GM21360 (cell line): ENCODE measurements around the gene TVP23A.
"Not testable (repeated sequence)": the region's sequence is repeated elsewhere in the genome, so short reads cannot be mapped to it uniquely, and the experiment has no call there.

ENCODE experiments used
- ATAC-seq: cut with Tn5 transposase; IDR thresholded peaks from one replicate; pipeline ENCODE4 v1.9.1; 2021; ENCODE audit warnings: mild to moderate bottlenecking, moderate library complexity; ENCODE audit not compliant: unreplicated experiment

The TVP23A gene

DNA sequence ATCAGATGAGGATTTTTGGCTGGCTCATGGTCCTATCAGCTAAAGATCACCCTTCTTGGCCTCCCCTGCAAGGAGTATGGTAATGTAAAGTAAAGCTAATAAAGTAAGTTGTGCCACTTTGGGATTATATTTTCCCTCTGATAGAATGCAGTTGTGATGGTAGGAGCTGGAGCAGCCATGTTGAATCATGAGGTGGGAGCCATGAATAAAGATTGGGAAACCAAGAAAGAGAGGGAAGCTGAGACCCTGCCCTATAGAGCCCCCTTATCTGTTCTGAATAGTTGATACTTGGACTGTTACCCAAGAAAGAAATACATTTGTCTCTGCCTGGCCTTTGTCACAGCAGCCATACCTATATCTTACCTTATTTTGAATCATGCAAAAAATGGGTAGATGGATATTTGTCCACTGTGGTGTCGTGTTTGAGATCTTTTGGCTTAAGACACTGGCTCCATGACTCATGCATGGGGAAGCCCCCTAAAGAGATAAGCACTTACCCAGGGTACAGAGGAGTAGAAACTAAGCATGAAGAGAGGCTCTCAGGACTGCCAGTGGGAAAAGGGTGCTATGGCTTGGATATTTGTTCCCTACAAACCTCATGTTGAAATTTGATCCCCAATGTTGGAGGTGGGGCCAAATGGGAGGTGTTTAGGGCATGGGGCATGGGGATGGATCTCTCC, 17.7 kb upstream of the TVP23A start:
- no peak for ATAC-seq

DNA sequence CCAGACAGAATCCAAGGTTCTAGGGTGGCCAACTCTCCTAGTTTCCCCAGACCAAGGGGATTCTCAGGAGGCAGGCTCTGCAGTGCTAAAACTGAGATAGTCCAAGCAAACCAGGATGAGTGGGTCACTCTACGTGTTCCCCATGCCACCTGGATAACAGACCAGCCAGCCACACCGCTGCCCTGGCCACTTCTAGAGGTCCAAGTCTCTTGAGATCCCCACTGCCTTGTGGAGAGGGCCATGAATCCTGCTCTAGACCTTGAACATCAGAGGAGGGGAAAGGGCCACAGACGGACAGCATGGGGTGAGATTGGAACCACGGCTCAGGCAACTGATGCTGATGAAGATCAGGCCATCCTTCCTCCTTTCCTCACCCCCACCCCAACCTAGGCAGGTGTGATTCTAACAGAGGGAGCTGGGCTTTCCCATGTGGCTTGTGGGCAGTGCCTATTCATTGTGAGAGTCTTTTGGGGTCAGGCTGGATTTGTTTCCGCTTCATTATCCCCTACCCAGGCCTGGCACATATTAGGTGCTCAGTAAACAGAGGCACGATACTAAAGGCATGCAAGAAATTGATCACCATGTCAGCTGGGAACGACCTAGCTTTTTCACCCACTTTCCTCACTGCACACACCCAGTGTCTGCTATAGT, 16.8 kb upstream of the TVP23A start:
- no peak for ATAC-seq

DNA sequence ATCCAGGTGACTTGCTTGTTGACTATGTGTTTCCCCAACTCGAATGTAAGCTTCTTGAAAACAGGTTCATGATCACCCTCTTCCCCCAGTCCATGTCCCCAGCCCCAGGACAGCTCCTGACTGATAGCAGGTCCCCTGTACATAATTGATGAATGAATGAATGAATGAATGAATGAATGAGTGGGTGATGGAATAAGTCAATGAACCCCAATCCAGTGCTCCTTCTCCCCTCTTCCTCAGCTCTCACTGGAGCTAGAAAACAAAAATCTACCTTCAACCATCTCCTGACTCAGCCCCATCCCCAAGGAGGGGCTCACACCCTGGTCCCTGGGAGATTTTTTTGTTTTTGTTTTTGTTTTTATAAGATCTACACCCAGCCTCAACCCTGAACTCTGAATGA, 16.2 kb upstream of the TVP23A start:
- ATAC-seq: no peak

- no peak for ATAC-seq
Measured at GRCh38 chr16:10834130-10834529, 15.5 kb upstream of the TVP23A start.

DNA sequence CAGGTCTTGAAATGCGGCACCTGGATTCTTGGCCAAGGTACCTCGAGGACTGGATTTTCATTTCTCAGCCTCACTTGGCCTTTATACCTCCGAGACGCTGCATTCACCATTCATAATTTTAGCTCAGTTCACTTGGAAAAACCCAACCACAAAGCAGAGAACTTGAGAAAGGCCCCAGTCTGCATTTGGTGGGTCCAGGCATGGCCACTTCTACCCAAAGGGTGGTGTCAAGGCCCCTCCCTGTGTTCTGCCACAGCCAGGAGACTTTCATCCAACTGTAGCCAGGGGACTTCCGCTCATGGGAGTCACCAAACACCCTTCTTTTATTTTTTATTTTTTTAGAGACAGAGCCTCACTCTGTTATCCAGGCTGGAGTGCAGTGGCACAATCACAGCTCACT, 14.7 kb upstream of the TVP23A start:
- no peak for ATAC-seq

DNA sequence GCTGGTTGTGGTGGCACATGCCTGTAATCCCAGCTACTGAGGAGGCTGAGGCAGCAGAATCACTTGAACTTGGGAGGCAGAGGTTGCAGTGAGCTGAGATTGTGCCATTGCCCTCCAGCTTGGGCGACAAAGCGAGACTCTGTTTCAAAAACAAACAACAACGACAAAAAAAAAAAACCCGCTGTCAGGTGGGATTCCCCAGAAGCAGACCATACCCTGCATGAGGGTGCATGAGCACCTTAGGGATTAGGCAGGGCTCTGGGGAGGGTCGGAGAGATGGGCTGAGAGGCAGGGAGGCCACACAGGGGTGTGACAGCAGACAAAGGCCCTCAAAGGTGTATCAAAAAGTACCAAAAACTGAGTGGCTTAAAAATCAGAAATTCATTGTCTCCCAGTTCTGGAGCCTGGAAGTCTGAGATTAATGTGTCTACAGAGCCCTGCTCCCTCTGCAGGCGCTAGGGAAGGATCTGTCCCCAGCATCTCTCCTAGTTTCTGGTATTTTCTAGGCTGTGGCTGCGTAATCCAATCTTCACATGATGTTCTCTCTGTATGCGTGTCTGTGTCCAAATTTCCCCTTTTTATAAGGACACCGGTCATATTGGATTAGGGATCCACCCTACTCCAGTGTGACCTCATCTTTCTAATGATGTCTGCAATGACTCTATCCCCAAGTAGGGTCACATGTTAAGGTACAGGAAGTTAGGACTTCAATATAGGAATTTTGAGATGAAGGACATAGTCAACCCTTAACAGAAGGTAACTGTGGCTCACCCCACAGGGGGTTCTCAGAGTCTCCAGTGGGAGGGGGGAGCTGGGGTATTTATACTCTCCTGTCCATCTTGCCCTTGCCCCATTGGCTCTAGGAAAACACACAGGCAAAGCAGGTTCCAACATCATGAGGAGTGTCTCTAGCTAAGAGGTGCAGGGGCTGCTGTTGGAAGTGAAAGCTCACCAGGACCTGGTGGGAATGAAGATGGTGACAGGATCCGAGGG, 13.6 kb upstream of the TVP23A start:
- no peak for ATAC-seq

GRCh38 chr16:10830240-10830639, 11.6 kb upstream of the TVP23A start:
- not testable (repeated sequence) for ATAC-seq

DNA sequence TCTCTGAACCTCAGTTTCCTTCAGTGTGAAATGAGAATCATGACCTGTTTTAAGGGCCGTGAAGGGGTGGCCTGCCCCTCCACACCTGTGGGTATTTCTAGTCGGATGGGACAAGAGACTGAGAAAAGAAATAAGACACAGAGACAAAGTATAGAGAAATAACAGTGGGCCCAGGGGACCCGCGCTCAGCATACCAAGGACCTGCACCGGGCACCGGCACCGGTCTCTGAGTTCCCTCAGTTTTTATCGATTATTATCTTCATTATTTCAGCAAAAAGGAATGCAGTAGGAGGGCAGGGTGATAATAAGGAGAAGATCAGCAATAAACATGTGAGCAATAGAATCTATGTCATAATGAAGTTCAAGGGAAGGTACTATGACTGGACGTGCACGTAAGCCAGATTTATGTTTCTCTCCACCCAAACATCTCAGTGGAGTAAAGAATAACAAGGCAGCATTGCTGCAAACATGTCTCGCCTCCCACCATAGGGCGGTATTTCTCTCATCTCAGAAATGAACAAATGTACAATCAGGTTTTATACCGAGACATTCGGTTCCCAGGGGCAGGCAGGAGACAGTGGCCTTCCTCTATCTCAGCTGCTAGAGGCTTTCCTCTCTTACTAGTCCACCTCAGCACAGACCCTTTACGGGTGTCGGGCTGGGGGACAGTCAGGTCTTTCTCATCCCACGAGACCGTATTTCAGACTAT, 10.9 kb upstream of the TVP23A start:
- ATAC-seq: not testable (repeated sequence)

GRCh38 chr16:10828851-10829366, 10.3 kb upstream of the TVP23A start:
- ATAC-seq: no peak

DNA sequence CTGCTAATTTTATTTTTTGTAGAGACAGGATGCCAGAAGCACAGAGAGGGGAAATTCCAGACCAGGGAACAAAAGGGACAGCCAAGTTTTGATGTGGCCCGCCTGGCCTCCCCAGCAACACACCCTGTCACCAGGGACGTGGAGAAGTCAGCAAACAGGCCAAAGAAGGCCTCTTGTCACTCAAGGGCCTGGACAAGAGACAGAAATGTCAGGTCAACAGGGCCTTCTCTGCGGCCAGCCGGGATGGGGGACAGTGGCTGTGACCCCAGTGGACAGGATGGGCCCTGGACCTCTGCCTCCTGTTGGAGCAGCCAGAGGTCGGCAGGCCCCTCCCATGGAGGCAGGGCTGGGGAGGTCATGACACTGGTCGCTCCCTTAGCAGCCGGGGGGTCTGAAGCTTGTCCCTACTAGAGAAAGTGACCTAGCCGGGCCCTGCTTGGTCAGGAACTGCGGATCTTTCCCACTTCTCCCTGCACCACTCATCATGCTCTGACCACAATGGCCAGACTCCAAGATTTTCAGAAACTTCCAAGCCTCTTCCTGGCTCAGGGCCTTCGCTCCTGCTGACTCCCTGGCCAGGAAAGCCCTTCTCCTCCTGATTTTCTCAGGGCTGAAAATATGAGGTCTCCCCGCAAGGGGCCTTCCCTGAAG, 9.2 kb upstream of the TVP23A start:
- no peak for ATAC-seq

GRCh38 chr16:10824111-10824893, 5.7 kb upstream of the TVP23A start:
- no peak for ATAC-seq

DNA sequence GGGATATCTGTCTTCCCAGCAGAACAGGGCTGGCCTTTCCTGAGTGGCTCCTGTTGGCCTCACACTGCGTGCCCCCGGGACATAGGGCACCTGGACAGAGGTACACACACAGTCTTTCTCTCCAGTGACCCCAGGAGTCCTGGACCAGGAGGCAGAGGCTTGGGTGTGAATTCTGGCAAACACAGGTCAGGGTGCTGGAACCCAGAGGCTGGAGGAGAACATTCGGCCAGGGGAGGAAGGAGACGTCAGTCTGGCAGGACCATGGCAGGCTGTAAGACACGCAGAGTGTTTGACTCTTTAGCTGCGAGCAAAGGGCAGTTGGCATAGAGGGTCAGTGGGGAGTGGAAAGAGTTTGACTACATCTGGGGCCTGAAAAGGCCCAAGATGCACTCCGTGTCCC, 4.1 kb upstream of the TVP23A start:
- ATAC-seq: no peak

DNA sequence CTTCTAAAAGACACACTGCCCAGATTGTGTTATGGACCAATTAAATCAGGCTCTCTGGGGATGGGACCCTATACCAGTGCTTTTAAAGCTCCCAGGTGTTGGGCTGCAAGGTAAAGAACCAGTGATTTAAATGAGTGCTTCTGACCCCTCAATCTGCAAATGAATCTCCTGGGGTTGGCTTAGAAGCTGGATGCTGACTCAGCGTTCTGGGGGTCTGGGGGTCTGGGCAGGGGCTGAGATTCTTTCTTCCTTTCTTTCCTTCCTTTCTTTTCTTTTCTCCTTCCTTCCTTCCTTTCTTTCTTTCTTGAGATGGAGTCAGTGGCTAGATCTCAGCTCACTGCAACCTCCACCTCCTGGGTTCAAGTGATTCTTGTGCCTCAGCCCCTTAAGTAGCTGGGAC, 2.0 kb upstream of the TVP23A start:
- ATAC-seq: no peak

GRCh38 chr16:10817514-10817913, 1.1 kb downstream of the TVP23A start:
- no peak for ATAC-seq

DNA sequence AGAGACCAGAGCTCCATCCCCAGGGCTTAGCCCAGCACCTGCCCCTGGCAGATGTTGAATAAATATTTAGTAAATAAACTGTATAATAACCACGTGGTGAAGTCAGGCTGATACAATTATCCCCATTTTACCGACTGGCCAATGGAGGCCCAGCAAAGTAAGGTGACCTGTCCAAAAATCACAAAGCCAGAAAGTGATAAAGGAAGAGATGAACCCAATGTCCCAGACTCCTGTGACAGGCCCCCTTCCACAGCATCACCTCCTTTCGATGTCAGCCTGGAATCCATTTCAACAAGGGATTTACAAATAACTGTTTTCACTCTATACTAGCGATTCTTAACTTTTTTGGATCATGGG, 5.5 kb downstream of the TVP23A start:
- ATAC-seq: no peak

DNA sequence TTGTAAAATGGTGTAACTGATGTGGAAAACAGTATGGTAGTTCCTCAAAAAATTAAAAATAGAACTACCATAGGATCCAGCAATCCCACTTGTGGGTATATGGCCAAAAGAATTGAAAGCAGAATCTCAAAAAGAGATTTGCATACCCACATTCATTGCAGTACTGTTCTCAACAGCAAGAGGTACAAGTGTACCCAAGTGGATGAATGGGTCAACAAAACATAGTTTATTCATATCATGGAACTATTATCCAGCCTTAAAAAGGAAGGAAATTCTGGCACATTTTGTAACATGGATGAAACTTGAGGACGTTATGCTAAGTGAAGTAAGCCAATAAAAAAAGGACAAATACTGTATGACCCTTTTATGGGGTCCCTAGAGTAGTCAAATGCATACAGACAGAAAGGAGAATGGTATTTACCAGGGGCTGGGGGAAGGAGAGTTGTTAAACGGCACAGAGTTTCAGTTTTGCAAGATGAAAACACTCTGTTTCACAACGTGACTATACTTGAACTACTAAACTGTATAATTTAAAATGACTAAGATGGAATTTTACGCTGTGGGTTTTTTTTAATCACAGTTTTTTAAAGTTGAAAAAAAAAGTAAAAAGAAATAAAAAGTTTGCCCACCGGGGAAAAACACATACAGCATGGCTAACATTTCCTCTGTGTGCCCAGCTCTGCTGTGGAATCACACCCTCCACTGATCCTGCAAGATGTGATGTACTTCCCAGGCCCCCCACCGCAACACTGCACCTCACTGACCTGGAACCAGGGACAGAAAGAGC, 6.1 kb downstream of the TVP23A start:
- ATAC-seq: peak; percentile 59

DNA sequence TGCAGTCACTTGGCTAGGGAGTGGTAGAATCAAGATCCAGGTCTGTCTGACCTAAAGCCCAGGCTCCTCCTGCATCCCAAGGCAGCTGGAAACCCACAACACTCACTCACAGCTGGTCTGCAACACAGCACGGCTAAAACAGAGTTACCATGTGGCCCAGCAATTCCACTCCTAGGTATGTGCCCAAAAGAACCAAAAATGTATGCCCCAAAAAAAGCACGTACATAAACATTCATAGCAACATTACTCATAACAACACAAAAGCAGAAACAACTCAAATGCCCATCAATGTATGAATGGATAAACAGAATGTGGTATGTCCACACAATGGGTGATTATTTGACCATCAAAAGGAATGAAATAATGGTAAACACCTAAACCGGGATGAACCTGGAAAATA, 8.9 kb downstream of the TVP23A start:
- ATAC-seq: no peak

- no peak for ATAC-seq
Measured at GRCh38 chr16:10808850-10809249, 9.7 kb downstream of the TVP23A start.

DNA sequence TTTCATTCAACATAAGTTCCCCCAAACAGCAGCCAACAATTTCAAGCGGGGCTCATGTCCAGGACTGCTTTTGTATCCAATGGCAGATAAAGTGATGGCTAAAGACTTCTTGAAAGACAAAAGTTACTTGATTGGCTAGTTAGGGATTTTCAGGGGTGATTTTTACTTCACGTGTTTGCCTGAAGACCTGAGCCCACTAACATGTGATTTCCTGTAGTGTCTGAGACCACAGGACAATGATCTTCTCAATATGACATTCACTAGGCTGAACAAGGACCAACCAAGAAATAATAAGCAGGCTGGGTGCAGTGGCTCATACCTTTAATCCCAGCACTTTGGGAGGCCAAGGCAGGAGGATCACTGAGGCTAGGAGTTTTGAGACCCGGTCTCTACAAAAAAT, 10.4 kb downstream of the TVP23A start:
- no peak for ATAC-seq
